Fibroblast of lung (primary cell): ENCODE data around the gene VEGFA.

Experiments used
- EZH2 ChIP-seq: IDR thresholded peaks from 2 replicates; pipeline ENCODE4 v1.5.1; 2012; ENCODE audit warnings: low read length, control low read depth, mild to moderate bottlenecking; ENCODE audit errors: missing control alignments
- TF ChIP-seq, protein P1 (sequence below), 2 donors: IDR thresholded peaks in 1 of 2; conservative IDR thresholded peaks in 1 of 2; 1 replicate in 1 of 2; 2 replicates in 1 of 2; pipeline ENCODE4 v1.5.1; 2011 to 2012; ENCODE audit warnings: low read length in 2 of 2, control low read depth in 1 of 2, inconsistent platforms in 1 of 2, low read depth in 1 of 2, mild to moderate bottlenecking in 1 of 2

DNA sequence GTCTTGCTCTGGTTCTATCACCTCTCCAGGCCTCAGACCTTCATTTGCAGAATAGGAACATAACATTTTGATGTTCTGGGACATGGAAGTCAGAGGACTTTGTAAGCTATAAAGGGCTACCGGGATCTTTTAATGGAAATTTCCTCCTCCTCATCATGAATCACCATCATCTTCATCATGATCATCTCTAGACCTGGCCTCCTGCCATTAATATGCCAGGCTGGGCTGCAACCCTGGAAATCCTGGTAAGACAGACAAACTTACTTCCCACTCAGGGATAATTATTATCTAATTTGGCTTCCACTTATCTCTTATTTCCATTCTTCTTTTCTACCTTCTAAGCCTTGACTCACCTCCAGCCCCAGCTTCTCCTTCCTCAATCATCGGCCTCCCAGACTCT, 41.4 kb upstream of the VEGFA start:
- TF ChIP-seq, protein P1, sequence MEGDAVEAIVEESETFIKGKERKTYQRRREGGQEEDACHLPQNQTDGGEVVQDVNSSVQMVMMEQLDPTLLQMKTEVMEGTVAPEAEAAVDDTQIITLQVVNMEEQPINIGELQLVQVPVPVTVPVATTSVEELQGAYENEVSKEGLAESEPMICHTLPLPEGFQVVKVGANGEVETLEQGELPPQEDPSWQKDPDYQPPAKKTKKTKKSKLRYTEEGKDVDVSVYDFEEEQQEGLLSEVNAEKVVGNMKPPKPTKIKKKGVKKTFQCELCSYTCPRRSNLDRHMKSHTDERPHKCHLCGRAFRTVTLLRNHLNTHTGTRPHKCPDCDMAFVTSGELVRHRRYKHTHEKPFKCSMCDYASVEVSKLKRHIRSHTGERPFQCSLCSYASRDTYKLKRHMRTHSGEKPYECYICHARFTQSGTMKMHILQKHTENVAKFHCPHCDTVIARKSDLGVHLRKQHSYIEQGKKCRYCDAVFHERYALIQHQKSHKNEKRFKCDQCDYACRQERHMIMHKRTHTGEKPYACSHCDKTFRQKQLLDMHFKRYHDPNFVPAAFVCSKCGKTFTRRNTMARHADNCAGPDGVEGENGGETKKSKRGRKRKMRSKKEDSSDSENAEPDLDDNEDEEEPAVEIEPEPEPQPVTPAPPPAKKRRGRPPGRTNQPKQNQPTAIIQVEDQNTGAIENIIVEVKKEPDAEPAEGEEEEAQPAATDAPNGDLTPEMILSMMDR (conservative IDR thresholded peaks at IDR 0.05 in 1 of 2, IDR thresholded peaks at IDR 0.05 in 1 of 2; ENCODE audit: low read depth in 1 of 2, low read length in 2 of 2) = no peak
- no peak for TF ChIP-seq EZH2
